Fibroblast of upper back skin (primary cell): ENCODE data around the gene C10orf143.
A peak's percentile ranks its signal among the peaks of the same experiment; 100 is the strongest.
"Not testable (repeated sequence)": the region's sequence is repeated elsewhere in the genome, so short reads cannot be mapped to it uniquely, and the experiment has no call there.

Experiments
- DNase-seq: peaks from one replicate; pipeline ENCODE4 v3.0.0-alpha.2; 2013

The C10orf143 gene

DNA sequence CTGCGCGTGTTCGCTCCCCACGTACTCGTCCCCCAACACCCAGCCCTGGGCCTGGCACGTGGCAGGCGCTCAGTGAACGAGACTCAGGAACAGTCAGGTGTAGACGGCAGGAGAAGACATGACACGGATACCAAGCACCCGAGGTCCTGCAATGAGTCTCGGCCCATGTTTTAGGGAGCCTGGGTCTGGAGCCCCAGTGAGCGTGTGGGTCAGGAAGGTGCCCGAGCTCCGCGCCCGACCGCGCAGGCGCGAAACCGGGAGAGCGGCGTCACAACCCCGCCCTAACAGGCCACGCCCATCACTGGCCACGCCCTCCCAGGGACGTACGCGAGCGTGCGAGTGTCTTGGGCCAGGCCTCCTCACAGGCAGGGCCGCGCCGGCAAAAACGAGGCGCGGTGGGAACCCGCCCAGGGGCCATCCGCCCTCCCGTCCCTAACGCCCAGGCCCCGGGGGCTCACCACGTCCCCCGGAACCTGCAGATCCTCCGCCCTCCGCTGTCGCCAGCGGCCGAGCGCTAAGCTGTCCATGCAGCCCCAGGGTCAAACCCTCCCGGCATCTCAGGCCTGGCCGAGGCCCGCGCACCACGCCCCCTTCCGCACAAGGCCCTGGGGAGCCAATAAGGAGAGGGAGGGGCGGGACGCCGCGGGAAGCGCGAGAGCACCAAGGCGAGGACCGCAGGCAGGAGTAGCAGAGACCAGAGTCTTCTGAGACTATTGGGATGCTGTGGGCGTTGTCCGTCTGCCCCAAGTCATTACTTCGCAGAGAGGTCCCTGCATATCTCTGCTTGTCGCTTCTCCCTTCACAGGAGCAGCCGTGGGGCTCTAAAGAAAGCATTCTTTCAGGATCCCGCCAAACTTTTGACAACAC lies at the start of gene C10orf143:
Gene C10orf143, minus strand, starts transcription at position 585 of the 867 bp plus-strand sequence. Its CDS starts 58 bp downstream, at position 527.
- DNase-seq: peak; percentile 97

DNA sequence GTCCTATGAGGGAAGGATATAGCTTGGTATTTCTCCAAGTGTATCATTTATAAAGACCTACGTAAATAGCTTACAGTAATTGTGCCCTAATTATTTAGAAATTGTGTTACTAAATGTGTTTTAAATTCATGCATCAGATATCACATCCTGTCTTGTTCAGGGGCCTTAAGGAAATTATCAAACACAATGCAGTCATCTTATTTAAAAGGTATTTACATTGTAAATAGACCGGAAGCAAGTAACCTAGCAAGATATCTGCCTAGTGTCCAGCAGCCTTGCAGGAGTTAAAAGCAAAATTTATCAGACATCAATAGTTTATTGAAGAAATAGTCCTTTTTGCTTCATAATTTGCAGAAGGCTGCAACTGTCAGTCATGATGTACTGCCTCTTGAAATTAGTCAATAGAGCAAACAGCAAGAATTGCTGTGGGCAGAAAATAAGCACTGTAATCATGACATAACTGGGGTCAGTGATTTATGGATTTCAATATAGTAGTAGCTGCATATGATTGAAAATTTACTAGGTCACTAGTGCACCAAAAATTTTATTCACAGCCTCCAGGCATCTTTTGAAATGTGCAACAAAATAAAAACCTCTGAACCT lies 48.7 kb upstream of the C10orf143 start:
- DNase-seq: no peak

DNA sequence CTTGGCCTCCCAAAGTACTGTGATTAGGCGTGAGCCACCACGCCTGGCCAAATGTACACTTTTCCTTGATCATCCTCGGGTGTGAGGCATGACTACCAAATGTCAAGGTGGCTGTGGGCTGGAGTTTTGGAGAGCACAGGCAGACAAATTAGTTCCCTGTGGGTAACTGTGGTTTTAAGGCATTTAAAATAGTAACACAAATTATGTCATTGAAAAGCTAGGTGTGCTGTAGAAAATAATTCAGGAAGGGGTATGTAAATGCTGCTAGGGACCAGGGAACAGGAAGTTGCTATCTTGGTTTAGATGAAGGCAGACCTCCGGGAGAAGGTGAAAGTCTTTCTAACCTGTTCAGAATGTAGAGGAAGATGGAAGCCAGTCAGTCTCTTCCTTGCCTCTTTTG lies 35.4 kb upstream of the C10orf143 start:
- DNase-seq: no peak

DNA sequence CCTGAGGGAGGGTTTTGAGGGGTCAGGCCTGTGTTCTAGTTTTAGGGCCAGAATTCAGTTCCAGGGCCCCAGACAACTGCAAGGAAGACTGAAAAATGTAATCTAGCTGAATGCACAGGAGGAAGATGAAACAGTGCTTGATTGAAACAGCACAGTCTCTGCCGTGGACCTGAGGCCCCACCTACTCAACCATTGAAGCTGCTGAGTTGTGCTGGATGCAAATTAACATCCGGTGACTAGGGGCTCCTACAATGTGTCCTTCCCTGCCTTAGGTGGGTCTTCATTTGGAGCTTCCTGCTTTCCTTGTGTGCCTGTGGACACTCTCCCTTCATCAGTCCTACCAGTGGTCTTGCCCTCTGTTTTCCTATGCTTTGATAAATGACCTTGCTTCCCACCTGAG lies 31.2 kb upstream of the C10orf143 start:
- no peak for DNase-seq

DNA sequence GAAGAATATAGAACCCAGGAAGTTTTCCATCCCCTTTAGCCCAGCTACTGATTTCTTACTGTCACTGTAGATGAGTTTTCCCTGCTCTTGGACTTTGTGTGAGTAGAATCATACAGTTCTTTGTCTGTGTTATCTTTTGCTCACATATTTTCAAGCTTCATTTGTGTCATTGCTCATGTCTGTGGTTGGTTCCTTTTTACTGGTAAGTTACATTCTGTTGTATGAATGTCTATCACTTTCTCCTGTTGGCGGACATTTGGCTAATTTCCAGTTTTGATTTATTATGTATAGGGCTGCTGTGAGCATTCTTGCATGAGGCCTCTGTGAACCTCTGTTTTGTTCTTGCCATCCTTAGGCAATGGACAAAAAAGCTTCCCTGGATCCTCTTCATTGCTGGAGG lies 30.8 kb upstream of the C10orf143 start:
- peak; percentile 50 for DNase-seq

DNA sequence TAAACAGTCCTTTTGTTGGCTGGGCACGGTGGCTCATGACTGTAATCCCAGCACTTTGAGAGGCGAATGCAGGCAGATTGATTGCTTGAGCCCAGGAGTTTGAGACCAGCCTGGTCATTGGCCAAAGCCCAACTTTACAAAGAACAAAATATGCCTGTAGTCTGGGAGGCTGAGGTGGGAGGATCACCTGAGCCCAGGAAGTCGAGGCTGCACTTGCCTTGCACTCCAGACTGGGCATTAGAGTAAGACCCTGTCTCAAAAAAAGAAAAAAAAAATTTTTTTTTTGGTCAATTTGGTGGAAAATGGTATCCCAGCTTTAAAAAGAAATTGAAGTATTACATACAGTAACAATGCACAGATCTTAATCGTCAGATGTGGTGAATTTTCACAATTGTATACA lies 30.4 kb upstream of the C10orf143 start:
- DNase-seq: no peak

DNA sequence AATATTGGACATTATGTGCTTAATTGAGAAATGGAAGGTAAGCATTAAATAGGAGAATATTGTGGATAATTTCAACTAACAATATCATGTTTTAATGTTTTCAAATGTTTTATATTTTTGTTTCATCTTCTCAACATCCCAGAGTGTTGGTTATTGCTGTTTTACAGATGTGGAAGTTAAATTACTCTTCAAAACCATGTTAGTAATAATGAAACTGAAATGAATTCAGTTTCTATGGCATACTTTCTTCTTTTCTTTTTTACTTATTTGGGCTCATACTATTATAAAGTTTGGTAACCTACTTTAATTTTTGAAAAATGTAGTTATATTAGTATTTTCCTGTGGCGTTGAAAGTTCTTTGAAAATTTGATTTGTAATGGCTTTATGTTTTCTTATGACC lies 29.8 kb upstream of the C10orf143 start:
- no peak for DNase-seq

DNA sequence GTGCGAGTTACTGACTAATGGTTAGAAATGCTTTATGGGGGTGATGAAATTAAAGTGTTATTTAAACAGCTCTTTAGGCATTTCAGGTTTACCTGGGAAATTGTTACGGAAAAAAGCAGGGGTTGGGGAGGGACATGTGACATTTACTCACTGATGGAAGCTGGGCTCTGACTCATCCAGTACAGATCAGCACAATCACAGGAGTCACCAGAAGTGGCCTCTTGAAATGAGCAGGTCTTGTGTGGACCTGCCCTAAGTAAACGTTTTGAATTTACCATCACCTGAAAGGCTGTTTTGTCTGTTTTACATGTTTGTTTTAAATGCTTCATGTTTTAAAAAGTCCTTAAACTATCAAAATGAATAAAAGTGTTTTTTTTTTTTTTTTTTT lies 27.8 kb upstream of the C10orf143 start:
- no peak for DNase-seq

DNA sequence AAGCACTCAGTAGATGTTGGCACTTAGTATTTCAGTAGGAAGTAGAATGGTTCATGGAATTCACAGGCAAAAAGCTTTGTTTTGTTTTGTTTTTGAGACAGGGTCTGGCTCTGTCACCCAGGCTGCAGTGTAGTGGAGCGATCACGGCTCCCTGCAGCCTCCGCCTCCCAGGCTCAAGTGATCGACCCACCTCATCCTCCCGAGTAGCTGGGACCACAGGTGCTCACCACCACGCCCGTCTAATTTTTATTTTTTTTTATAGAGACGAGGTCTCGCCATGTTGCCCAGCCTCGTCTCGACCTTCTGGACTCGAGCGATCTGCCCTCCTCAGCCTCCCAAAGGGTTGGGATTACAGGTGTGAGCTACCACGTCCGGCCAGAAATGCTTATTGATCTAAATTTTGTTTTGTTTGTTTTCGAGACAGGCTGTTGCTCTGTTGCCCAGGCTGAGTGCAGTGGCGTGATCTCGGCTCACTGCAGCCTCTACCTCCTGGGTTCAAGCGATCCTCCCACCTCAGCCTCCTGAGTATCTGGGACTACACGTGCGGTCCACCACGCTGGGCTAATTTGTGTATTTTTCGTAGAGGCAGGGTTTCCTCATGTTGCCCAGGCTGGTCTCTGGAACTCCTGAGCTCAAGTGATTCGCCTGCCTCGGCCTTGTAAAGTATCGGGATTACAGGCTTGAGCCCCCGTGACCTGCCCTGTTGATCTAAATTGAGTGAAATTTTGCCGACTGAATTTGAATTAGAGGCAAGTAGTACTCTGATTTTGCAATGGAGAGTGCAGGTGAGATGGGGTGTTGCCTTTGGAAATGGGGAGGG lies 27.2 kb upstream of the C10orf143 start:
- DNase-seq: no peak

DNA sequence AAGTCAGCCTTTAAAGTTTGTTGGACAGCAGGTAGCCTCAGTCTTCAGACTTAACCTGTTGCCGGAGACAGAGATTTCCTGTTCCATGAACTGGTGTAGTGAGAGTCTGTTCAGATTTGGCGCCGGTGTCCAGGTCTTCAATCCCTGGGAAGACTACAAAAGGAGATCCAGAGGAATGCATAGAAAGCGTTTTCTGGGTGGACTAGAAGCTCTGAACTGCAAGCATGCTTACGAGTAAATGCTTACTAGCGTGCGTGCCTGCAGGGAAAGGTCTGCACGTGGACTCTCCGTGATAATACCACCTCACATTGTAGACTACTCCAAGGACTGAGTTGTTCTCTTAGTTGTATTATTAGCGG lies 26.4 kb upstream of the C10orf143 start:
- DNase-seq: no peak

DNA sequence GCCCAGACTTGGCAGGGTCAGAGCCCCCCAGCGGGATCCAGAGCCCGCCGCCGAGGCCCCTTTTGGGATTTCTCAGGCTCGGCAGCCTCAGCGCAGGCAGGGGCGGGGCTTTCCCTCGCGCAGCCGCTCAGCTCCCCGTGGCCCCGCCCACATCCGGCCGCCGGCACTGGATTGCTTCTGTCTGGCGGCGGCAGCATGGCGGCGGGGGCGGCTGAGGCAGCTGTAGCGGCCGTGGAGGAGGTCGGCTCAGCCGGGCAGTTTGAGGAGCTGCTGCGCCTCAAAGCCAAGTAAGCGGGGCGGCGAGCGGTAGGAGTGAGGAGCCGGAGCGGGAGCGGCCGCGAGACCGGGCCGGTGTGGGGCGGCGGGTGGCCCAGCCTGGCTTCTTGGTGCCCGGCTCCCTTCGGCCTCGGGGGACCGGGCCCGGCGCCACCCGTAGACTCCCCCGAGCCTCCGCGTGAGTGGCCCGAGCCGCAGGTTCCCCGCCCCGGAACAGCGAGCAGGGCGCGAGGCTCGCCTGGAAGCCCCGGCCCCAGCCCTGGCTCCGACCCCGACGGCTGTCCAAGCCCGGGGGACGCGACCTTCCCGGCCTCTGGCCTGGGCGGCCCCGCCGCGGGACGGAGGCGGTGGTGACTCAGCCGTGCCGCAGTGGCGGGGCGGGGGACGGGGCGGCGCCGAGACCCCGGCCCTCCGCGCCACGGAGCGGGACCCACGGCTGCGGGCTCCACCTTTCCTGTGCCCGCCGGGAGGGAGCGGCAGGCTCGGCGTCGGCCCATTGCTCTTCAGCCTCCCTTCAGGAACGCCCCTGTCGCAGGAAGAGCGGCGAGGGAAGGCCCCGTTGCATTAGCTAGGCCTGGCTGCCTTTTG lies 25.8 kb upstream of the C10orf143 start, which contains the start of gene GLRX3:
Gene GLRX3, plus strand, starts transcription at position 166 of the 864 bp plus-strand sequence. Its CDS starts 30 bp downstream, at position 196.
- DNase-seq: peak; percentile 77

DNA sequence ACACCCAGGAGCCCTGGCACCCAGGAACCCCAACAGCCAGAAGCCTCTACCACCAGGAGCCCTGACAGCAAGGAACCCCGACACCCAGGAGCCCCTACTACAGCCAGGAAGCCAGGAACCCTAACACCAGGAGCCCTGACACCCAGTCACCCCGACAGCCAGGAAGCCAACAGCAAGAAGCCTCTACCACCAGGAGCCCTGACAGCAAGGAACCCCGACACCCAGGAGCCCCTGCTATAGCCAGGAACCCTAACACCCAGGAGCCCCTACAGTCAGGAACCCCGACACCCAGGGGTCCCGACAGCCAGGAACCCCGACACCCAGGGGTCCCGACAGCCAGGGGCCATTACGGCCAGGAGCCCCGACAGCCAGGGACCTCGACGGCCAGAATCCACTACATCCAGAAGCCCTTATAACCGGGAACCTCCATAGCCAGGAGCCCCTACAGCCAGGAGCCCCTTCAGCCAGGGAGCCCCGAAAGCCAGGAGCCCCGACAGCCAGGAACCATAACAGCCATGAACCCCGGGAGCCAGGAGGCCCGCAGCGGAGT lies 25.1 kb upstream of the C10orf143 start:
- no peak for DNase-seq

DNA sequence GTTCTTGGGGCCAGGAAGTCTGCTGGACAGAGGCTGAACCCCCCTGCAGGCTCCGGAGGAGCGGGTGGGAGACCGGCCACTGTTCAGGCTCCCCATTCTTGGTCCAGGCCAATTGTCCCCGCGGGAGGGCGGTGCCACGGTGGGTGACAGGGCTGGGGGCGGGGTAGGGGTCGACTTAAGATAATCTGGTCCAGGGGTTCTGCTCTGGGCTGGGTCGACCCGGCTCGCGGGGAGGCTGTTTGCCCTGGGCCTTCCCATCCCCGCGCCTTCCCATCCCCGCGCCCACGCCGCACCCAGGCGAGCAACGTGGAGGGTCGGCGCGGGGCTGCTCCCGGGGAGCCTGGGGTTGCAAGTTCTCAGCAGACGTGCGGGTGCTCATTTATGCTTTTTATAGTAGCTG lies 18.3 kb upstream of the C10orf143 start:
- DNase-seq: no peak

DNA sequence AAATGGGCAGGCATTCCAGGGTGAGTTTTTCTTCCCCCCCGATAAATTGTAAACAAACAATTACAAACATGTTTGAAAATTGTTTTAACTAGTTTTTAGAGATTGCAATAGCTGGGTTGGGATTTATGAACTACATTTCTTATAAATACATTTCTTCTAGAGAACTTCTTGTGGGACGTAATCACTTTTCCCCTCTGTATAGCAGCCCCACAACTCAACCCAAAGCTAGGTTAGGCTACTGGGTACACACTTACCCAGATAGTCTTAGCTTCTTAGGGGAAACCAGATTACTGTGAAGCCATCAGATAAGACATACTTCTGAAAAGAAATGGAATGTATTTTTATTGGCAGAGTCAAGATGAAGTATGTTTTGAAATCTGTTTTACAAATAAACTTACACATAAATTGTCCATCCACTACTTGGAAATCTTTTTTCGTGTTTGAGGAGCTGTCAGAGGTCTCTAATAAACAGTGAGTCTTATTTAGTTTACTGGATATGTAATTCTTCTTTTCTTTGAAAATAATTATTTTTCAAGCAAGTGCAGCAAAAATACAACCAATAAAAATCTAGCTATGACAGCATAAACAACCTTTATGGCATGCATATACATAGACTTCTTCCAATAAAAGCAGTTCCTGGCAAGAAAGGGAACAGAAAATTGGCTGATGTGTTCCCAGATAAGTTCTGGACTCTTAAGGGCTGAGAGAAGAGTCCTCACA lies 17.6 kb upstream of the C10orf143 start:
- no peak for DNase-seq

DNA sequence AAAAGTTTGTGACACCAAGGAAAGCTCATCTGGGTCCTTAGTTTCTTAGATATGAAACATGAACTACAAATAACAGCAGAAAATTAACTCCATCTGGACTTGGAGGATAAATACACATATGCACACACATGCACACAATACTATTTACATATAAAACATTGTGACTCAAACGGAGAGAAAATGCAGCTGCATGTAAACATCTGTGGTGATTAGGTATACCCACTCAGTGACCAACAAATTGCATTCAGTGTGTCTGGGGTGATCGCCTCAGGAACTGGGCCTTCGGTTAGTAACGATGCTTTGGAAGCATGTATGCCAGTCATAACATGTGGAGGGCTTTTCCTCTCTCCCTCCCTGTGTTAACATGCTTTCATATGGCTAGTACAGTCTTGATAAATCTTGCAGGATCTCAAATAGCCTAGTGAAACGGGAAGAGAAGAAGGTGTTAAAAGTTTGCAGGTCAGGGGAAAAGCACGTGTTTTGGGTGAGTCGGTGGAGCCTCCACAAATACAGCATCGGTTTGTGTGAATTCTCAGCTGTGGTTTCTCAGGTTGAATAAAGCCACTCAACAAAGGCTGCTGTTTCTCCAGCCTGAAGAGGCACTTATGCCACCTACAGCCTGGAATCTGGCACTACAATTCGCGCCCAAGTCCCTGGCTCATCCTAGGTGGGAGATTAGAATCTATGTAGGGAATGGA lies 16.9 kb upstream of the C10orf143 start:
- peak; percentile 69 for DNase-seq

DNA sequence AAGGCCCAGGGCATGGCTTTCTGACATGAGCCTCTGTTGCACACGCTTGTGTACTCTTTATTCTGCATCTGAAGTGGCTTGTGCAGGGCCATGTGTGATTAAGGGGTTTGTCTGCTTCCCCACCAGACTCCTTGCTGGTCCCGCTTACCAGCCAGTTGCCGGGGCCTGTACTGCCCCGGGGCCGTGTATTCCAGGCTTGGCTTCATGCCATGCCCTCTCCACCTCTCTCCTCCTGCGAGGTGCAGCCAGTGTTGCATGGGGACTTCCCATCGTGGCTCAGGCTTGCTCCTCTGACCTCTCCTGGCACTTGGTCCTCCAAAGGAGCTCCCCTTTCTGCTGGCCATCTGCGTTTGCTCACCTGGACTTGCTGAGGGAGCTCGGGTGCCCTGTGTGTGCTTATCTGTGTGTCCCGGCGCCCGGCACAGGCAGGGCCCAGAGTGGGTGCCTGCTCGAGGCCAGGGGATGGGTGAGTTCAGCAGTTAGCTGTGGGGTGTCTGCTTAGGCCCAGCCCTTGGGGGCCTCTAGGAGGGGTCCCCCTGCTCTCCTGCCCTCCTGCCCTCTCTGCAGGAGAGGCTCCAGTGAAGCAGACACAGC lies 11.0 kb upstream of the C10orf143 start:
- DNase-seq: no peak

DNA sequence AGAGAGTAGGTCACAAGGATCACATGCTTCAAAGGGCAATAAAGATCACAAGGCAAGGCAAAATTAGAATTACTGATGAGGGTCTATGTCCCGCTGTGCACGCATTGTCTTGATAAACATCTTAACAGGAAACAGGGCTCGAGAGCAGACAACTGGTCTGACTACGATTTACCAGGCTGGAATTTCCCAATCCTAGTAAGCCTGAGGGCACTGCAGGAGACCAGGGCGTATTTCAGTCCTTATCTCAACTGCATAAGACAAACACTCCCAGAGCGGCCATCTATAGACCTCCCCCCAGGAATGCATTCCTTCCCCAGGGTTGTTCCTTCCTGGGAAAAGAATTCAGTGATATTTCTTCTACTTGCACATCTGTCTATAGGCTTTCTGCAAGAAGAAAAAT lies 6.9 kb upstream of the C10orf143 start:
- not testable (repeated sequence) for DNase-seq

DNA sequence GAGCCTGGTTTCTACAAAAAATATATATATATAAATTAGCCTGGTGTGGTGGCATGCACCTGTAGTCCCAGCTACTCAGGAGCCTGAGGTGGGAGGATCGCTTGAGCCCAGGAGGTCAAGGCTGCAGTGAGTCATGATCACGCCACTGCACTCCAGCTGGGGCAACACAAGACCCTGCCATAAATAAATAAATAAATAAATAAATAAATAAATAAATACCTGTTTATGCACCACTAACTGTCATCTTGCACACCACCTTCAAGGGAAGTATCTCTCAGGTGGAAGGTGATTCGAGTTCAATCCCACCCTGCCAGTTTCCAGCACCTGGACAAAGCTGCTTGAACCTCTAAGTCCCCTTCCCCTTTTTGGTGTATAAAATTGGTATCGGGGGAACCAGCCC lies 6.3 kb upstream of the C10orf143 start:
- DNase-seq: not testable (repeated sequence)

DNA sequence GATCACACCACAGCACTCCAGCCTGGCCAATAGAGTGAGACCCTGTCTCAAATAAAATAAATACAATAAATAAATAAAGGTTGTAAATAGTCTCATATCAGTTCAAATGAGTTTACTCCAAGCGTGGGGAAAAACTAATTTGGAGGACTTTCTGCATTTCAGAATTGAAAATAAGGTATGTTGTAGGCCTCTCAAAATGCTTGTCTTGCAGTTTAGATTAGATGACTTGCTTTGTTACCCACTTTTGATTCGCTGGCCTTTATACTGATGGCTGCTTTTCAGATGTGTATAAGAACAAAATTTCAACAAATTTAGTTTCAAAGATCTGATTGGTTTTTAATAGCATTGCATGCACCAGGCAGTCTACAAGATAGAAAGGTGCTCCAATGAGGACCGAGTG lies 2.2 kb upstream of the C10orf143 start:
- DNase-seq: no peak

DNA sequence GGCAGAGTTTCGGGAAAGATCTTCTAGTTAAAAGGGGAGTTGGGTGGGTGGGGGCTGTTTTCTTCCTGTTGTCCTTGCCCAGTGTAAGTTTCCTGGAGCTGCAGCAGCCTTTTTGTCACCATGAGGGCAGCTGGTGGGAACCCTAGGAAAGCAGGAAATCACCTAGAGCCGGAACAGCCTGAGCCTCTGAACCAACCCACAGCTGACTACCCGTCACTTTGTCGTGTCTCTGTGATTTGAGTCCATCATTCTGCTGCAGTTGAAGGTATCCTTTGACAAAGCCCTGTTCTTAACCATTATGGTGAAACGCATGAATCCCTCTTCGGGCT lies 1.2 kb upstream of the C10orf143 start:
- no peak for DNase-seq
